ENCODE results near the gene TTLL10.

Gene TTLL10

DNA sequence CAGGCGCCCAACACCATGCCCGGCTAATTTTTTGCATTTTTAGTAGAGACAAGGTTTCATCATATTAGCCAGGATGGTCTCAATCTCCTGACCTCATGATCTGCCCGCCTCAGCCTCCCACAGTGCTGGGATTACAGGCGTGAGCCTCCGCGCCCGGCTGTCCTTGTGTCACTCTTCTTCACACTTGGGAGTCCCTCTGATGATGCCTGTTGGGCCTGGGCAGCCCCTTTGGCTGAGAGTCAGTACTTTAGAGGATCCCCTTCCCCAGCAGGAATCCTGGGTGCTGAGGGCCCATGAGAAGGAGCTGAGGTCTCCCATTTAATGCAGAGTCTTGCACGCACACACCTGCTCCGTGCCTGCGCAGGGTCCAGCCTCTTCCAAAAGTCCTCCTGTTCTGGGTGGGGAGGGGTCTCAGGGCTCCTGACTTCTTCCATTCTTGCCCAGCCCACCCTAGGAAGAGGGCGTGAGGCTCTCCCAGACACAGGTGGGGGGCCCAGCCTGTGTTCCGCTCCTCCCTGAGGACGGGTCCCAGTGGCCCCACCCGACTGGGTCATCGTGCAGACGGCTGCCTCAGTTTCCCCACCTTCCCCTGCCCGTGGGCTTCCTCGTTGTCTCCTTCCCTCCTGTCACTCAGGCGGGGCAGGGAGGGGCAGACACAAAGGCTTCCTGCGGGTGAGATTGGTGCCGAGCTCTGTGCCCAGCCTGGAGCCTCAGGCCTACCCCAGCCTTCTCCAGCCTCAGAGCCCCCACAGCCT lies 3.9 kb downstream of the TTLL10 start:
- ChIA-PET POLR2A (no interaction called here), CTCF (no interaction called here)
- no peak for DNase-seq (ENCODE audit: extremely low spot score)
- TF ChIP-seq NFRKB (IDR thresholded peaks at IDR 0.05) (no peak), ZNF384 (IDR thresholded peaks at IDR 0.05) (no peak), SP1 (IDR thresholded peaks at IDR 0.05) (no peak)

DNA sequence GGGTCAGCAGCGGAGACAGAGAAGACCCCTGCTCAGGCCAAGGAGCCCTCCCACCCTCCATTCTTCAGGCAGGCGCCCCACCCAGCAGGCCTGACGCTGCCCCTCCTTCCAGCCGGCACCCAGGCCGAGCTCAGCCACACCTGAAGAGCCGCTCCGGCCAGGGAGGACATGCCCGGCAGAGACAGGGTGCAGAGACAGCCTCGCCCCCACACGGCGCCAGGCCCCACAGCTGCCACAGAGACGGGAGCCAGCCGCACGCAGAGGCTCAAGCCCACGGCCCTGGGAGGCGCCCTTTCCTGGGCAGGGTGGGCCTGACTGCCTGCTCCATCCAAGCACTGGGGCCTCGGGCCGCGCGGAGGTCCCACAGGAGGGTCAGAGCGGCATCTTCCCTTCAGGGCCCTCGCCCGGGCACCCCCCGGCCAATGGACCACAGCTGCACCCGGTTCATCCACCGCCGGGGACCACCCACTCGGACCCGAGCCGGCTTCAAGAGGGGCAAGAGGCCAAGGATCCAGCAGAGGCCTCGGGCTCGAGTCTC lies 5.2 kb downstream of the TTLL10 start:
- ChIA-PET POLR2A (no interaction called here), CTCF (no interaction called here)
- no peak for DNase-seq (ENCODE audit: extremely low spot score)
- no peak for TF ChIP-seq LEF1 (IDR thresholded peaks at IDR 0.05; ENCODE audit: borderline replicate concordance)
- no peak for TF ChIP-seq HDGF (IDR thresholded peaks at IDR 0.05; ENCODE audit: borderline replicate concordance)

DNA sequence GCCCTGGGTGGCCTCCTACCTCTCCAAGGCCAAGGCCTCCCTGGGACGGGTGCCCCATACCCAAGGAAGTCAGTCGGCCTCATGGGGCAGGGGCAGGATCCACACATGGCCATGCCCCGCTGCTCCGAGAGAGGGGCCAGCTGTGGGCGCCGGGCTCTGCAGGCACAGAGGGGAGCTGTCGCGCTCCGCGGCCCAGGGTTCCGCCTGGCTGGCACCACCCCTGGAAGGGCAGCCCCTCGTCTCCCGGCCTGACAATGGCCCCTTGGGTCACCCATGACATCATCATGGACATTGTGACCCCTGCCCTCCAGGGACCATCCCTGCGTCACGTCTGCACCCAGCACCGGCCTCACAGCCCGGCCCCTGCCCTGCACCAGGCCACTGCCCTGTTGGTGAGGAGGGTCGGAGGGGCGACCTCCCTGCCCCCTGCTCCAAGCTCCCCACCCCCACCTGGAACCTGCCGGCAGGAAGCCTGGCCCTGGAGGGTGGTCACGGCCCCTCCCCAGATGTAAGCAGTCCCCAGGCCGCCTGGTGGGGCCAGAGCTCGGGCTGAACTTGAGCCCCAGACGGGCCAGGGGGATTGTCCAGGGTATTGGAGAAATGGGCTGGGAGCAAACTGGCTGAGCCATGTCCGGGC lies 5.8 kb downstream of the TTLL10 start:
- DNase-seq (ENCODE audit: extremely low spot score): no peak
- ChIA-PET CTCF (no interaction called here), POLR2A (no interaction called here)
- TF ChIP-seq L3MBTL2 (conservative IDR thresholded peaks at IDR 0.05) (no peak), NFRKB (IDR thresholded peaks at IDR 0.05) (no peak), TARDBP (IDR thresholded peaks at IDR 0.05) (no peak), FOXK2 (IDR thresholded peaks at IDR 0.05) (no peak), FOXA1 (IDR thresholded peaks at IDR 0.05) (no peak), HDGF (IDR thresholded peaks at IDR 0.05; ENCODE audit: borderline replicate concordance) (no peak), BHLHE40 (IDR thresholded peaks at IDR 0.05; ENCODE audit: borderline replicate concordance) (no peak), ZNF384 (IDR thresholded peaks at IDR 0.05) (no peak), SP1 (IDR thresholded peaks at IDR 0.05) (no peak), LEF1 (IDR thresholded peaks at IDR 0.05; ENCODE audit: borderline replicate concordance) (no peak)
- TF ChIP-seq, protein P1, sequence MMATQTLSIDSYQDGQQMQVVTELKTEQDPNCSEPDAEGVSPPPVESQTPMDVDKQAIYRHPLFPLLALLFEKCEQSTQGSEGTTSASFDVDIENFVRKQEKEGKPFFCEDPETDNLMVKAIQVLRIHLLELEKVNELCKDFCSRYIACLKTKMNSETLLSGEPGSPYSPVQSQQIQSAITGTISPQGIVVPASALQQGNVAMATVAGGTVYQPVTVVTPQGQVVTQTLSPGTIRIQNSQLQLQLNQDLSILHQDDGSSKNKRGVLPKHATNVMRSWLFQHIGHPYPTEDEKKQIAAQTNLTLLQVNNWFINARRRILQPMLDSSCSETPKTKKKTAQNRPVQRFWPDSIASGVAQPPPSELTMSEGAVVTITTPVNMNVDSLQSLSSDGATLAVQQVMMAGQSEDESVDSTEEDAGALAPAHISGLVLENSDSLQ (IDR thresholded peaks at IDR 0.05): no peak

DNA sequence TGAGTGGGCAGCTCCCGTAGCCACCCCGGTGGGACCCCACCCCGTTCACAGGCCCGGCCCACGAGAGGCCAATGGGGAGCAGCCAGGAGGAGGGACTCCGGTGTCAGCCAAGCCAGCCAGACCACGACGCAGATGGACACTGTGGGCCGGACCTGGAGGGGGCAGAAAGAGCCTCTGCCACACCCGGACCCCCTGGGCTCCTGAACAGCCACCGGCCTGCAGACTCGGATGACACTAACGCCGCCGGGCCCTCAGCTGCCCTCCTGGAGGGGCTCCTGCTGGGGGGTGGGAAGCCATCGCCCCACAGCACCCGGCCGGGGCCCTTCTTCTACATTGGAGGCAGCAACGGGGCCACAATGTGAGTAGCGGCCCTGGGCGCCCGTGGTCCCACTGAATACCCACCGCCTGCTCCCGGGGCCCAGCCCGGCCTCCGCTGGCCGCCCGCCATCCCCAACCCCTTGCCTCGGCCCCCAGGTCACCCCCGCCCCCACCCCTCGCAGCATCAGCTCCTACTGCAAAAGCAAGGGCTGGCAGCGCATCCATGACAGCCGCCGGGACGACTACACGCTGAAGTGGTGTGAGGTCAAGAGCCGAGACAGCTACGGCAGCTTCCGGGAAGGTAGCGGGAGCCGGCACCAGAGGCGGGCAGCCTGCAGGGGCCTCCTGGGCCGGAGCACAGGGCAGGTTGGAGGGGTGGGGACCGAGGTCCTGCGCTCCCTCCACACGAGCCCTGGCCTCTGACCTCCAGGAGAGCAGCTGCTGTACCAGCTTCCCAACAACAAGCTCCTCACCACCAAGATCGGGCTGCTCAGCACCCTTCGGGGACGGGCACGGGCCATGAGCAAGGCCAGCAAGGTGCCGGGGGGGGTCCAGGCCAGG lies 6.5 kb downstream of the TTLL10 start:
- CTCF ChIA-PET: interaction anchor here (0.6 kb wide), 1 partner anchor 51 kb away, joined by 3 read pairs; no protein-coding TSS in a partner anchor
- no peak for DNase-seq (ENCODE audit: extremely low spot score)
- POLR2A ChIA-PET: no interaction called here
- TF ChIP-seq LEF1 (IDR thresholded peaks at IDR 0.05; ENCODE audit: borderline replicate concordance) (no peak), BHLHE40 (IDR thresholded peaks at IDR 0.05; ENCODE audit: borderline replicate concordance) (no peak), ZNF384 (IDR thresholded peaks at IDR 0.05) (no peak), FOXK2 (IDR thresholded peaks at IDR 0.05) (no peak), FOXA1 (IDR thresholded peaks at IDR 0.05) (no peak)

DNA sequence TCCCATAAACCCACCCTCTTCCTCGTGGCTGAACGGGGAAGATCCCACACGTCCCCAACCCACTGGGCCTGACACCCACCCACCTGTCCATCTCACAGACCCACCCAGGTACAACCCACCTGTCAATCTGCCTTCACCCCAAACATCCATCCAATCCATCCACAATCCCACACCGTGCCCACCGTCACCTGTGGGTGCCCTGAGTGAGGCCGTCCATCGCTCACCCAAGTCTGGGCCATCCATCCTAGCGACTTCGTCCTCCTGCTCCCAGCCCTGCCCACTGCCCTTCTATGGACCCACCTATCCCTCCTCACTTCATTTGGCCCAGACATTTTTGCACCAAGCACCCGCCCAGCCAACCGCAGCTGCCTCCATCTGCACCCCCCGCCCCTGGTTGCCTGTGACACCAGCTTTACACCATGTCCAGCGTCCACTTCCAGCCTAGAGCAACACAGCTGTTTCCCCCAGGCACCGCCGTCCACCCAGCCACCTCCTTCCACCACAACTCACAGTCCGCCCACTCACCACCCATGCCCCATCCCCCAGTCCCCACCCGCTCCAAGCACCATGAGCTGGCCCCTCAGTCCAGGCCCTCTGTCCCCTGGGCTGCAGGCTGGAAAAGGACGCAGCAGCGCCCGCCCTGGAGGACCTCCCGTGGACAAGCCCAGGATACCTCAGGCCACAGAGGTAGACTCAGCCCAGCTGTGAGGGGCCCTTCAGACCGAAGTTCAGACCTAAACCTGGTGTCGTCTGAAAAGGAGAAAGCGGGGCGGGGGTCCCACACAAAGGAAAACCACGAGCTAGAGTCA lies 7.7 kb downstream of the TTLL10 start:
- CTCF ChIA-PET: no interaction called here
- DNase-seq (ENCODE audit: extremely low spot score): no peak
- no peak for TF ChIP-seq ARNT (IDR thresholded peaks at IDR 0.05)
- no peak for TF ChIP-seq FOXM1 (IDR thresholded peaks at IDR 0.05; ENCODE audit: borderline replicate concordance)
- no peak for TF ChIP-seq LEF1 (IDR thresholded peaks at IDR 0.05; ENCODE audit: borderline replicate concordance)
- no peak for TF ChIP-seq TARDBP (IDR thresholded peaks at IDR 0.05)
- no peak for TF ChIP-seq ZNF384 (IDR thresholded peaks at IDR 0.05)
- no peak for TF ChIP-seq NFRKB (IDR thresholded peaks at IDR 0.05)
- TF ChIP-seq FOXA1 (IDR thresholded peaks at IDR 0.05): no peak
- TF ChIP-seq SUZ12 (IDR thresholded peaks at IDR 0.05): no peak
- no peak for TF ChIP-seq HDGF (IDR thresholded peaks at IDR 0.05; ENCODE audit: borderline replicate concordance)
- TF ChIP-seq L3MBTL2 (conservative IDR thresholded peaks at IDR 0.05): no peak
- TF ChIP-seq BHLHE40 (IDR thresholded peaks at IDR 0.05; ENCODE audit: borderline replicate concordance): no peak
- no peak for TF ChIP-seq ELF4 (IDR thresholded peaks at IDR 0.05)
- TF ChIP-seq, protein P1 (IDR thresholded peaks at IDR 0.05): no peak
- TF ChIP-seq SP1 (IDR thresholded peaks at IDR 0.05): no peak
- TF ChIP-seq CTBP1 (IDR thresholded peaks at IDR 0.05; ENCODE audit: borderline replicate concordance): no peak
- no peak for TF ChIP-seq FOXK2 (IDR thresholded peaks at IDR 0.05)
- POLR2A ChIA-PET: no interaction called here

DNA sequence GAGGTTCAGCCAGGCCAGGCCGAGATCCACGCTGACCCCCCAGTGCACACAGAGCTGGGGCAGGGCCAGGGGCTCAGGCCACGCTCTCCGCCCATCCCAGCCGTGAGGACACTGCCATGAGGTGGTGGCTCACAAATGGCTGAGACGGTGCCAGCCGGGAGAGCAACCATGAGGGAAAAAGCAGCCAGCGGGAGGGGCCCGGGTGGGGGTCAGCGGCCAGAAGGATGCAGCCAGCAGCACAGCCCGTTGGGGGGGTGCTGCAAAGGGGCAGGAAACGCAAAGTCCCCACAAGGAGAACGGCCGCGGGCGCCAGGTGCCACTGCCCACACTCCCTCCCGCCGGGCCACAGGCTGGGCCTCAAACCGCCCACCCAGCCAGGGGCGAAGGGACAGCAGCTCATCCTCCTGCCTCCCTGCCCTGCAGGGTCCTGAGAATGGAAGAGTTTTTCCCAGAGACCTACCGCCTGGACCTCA lies 8.3 kb downstream of the TTLL10 start:
- CTCF ChIA-PET: no interaction called here
- TF ChIP-seq TARDBP (IDR thresholded peaks at IDR 0.05): no peak
- TF ChIP-seq ZNF384 (IDR thresholded peaks at IDR 0.05): no peak
- no peak for TF ChIP-seq CTBP1 (IDR thresholded peaks at IDR 0.05; ENCODE audit: borderline replicate concordance)
- TF ChIP-seq LEF1 (IDR thresholded peaks at IDR 0.05; ENCODE audit: borderline replicate concordance): no peak
- no peak for TF ChIP-seq HDGF (IDR thresholded peaks at IDR 0.05; ENCODE audit: borderline replicate concordance)
- no peak for TF ChIP-seq NFRKB (IDR thresholded peaks at IDR 0.05)
- no peak for TF ChIP-seq SUZ12 (IDR thresholded peaks at IDR 0.05)
- TF ChIP-seq, protein P1 (IDR thresholded peaks at IDR 0.05): no peak
- no peak for TF ChIP-seq ARNT (IDR thresholded peaks at IDR 0.05)
- no peak for TF ChIP-seq L3MBTL2 (conservative IDR thresholded peaks at IDR 0.05)
- no peak for TF ChIP-seq SP1 (IDR thresholded peaks at IDR 0.05)
- no peak for TF ChIP-seq FOXA1 (IDR thresholded peaks at IDR 0.05)
- no peak for TF ChIP-seq FOXM1 (IDR thresholded peaks at IDR 0.05; ENCODE audit: borderline replicate concordance)
- no peak for TF ChIP-seq FOXK2 (IDR thresholded peaks at IDR 0.05)
- TF ChIP-seq BHLHE40 (IDR thresholded peaks at IDR 0.05; ENCODE audit: borderline replicate concordance): no peak
- POLR2A ChIA-PET: no interaction called here
- DNase-seq (ENCODE audit: extremely low spot score): no peak

Data from HEK293T (cell line).